ENCODE results near the gene PAX4.

The PAX4 gene

DNA sequence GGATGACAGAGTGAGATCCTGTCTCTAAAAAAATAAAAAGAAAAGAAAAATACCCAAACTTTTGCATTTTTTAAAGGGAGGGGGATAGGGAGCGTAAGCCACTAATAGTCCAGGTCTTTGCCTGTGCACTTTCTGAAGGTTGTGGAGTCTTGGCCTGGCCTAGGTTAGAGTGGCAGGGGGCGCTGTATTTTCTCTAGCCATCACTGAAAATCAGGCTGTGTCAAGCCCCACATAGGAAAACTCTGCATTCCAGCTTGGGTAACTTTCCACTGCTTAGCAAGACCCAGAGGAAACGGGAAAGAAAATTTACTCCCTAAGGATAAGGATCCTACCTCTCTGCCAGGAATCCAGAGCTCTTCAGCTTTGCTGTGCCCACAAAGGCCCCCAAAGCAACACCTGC, 10.5 kb upstream of the PAX4 start:
- DNase-seq: no peak

DNA sequence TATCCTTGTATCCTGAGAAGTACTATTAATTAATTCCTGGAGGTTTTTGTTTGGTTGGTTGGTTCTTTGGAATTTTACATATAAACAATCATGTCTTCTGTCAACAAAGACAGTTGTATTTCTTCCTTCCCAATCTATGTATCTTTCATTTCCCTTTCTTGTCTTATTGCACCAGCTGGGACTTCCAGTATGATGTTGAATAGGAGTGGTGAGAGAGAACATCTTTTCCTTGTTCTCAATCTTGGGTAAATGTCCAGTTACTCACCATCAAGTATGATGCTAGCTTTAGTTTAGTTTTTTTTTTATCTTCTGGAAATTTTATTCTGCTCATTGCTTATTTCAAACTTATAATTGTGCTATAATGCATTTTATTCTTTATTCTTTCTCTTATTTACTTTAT, 7.4 kb upstream of the PAX4 start:
- no peak for DNase-seq

DNA sequence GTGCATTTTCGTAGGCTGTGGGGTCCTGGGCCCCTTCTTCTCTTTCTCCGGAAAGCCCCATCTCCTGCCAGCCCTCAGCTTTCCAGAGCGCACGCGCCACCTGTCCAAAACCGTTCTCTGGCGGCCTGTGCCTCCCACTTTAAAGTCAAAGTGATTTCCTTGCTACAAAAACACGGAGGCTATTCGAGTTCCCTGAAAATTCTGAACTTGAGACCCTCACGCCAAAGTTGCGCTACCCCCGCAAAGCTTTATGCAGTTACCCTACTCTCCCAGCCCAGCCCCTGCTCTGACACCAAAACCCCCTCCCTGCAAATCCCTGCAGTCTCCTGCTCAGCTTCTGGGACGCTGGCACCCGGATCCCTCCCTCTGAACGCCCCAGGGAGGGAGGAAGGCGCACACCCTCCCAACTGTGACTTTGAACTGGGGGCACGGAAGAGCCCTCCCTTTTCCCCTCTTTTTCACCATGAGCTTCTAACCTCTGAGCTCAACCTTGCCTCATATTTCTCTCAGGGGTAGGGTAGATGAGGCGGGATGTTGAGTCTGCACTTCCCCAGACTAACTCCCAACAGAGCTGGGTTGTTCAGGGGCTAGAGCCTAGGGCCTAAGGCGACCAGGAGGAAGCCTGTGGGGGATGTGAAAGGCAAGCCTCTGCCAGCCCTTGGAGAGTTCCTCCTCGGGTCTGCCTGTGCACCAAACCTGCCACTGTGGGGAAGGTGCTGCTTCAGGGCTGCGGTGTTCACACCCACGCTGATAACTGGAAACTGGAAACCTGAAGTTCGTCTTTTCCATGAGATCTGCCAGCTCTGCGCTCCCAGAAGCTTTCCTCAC, 2.7 kb upstream of the PAX4 start:
- DNase-seq: no peak

DNA sequence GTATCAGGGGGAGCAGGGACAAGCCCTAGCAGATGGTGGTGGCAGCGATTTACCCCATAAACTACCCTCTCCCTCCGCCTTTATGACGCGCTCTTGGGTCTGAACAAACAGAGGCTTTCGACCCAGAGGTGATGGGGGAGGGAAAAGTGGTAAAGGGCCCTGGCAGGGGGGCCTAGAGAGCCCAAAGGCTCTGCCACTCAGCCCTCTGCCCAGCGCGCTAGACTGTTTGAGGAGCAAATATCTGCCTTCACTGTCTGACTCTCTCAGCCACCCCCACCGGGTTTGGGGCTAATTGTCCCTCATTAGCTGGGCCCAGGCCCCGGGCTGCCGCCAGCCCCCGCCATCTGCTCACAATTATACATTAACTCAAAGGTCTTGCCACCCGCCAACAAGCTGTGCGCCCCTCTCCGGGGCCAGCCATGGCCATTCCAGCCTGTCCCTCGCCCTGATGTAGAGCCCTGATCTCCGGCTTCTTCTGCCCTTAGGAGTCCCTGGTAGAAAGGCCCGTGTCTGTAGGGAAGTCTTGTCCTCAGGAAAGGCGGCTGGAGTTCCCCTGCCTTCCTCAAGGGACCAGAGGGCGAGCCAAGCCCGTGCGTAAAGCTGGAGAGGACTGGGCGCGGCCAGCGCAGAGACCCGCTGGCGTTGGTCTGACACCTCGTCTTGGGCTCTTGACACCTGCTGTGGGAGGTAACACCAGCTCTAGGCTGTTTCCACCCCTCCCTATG, 1.9 kb upstream of the PAX4 start:
- no peak for DNase-seq

GRCh38 chr7:127618775-127619174, 833 bp upstream of the PAX4 start:
- no peak for DNase-seq

DNA sequence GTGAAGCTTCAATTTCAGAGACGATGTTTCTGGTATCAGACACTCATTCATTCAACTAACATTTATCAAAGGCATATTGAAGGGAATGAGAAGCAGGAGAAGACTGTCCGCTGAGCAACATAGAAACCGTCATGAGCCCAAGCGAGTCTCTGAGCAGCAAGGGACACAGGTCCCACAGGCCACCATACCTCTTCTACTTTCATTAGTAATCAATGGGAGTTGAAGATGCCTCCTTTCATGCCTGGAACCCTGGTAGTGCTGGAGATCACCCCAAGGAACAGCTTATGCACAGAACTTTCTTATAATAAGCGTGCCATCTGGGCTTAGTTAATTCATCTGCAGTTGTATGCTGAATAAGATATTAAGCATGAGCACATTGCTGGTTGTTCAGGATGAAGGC, 1.2 kb downstream of the PAX4 start:
- DNase-seq: no peak

- no peak for DNase-seq
Measured at GRCh38 chr7:127612263-127612662, 5.7 kb downstream of the PAX4 start.

DNA sequence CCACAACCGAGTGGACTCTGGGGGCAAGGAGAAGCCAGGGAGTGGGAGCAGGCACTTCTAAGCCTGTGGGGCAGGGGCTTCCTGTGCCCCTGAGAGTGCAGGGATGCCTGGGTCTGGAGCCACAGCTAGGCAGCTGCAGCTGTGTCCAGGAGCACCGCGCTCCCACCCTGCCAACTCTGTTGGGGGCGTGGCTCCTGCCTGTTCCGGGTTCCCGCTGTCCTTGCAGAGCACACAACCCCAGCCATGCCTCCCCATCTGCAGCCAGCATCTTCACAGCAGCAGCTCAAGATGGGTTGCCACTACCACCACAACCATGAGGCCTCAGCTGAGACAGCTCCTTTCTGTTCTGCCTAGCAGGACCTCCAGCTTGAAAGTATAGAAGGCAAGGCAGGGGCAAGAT, 8.6 kb downstream of the PAX4 start:
- no peak for DNase-seq

DNA sequence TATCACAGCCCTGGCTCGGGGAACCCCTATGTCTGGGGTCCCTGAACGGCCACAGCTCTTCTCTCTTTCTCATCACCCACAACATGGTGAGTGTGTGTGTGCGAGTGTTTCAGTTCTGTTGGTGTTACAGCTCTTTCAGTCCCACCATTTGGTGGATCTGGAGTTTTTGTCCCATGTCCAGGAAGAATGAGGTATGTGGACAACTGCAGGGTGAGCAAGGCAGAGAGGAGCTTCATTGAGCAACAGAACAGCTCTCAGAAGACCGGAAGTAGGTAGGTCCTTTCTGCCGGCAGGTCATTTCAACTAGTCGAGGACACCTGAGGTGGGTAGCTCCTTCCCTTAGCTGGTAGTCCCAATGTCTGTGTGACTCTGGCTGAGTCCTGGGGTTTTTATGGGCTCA, 9.5 kb downstream of the PAX4 start:
- no peak for DNase-seq

- no peak for DNase-seq
Measured at GRCh38 chr7:127600885-127601284, 17.1 kb downstream of the PAX4 start.

GRCh38 chr7:127598318-127598717, 19.6 kb downstream of the PAX4 start:
- DNase-seq: no peak

DNA sequence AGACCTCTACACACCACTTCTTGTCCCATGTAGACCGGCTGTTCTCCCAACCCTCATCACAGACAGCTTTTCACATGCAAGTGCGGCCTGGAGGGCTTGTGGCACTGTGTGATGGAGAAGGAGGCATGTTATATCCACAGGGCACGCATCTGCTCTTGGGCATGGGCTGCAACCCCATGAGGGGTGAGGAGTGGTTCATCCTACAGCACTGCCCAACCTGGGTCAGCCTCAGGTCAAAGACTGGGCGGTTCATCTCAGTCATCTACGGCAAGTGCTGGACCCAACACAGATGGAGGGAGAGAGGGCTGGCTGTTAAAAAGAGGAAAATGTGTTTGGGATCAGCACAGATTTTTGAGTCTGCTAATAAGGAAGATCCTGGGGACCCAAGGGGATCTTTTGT, 22.2 kb downstream of the PAX4 start:
- no peak for DNase-seq

DNA sequence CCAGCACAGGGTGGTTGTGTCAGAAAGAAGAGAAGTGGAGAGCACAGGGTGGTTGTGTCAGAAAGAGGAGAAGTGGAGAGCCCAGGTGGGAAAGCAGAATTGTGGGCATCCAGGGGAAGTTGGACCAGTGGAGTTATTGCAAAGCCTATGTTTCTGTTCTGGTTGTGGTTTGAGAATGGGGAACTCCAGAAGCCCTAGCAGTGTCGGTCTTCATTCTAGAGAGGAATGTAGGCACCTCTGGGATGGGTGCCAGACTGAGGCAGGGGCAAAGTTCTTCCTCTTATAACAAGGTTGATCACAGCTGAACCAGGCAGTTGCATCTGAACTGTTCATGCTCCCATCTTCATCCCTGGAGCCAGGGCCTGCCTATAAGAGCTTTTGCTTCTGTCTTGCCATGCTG, 23.5 kb downstream of the PAX4 start:
- DNase-seq: no peak

DNA sequence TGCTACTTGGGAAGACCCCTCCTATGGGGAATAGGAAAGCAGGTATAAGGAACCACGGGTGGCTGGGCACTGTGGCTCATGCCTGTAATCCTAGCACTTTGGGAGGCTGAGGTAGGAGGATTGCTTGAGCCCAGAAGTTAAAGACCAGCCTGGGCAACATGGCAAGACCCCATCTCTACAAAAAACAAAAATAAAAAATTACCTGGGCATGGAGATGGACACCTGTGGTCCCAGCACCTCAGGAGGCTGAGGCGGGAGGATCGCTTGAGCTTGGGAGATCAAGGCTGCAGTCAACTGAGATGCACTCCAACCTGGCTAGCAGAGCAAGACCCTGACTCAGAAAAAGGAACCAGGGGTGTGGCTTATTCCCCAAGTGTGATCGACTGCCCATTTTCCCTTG, 25.4 kb downstream of the PAX4 start:
- DNase-seq: no peak

DNA sequence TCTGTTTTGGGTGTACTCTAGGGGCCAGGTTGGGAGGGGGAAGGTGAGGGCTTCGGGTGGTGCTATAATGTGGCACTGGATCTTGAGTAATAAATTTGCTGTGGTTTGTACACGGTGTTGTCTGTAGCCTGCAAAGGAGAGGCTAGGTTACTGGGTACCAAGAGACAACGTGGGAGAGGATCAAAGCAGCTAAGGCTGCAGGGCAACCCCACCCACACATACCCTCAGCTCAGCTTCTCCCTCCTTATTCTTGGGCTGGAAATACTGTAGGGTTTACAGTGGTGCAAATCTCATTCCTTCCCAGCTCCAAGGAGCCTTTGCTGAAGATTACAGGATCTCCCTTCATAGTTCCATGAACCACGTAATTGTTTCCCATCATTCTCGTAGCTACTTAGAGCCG, 26.4 kb downstream of the PAX4 start:
- DNase-seq: no peak

DNA sequence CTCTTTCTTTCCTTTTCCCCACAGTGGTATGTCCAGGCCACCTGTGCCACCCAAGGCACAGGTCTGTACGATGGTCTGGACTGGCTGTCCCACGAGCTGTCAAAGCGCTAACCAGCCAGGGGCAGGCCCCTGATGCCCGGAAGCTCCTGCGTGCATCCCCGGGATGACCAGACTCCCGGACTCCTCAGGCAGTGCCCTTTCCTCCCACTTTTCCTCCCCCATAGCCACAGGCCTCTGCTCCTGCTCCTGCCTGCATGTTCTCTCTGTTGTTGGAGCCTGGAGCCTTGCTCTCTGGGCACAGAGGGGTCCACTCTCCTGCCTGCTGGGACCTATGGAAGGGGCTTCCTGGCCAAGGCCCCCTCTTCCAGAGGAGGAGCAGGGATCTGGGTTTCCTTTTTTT, 26.8 kb downstream of the PAX4 start:
- no peak for DNase-seq

GRCh38 chr7:127589896-127590295, 28.0 kb downstream of the PAX4 start:
- no peak for DNase-seq

- peak in 3 of 5 experiments; percentile 11 to 43 (median 14) for DNase-seq
Measured at GRCh38 chr7:127588697-127589482, 29.1 kb downstream of the PAX4 start.

GRCh38 chr7:127588019-127588696, 29.8 kb downstream of the PAX4 start, which contains the start of gene ARF5:
TSS of gene ARF5 (plus strand) at chr7:127588411. CDS start at chr7:127588499, 88 bp downstream.
- DNase-seq: peak; percentile 71 to 88 (median 85)

GRCh38 chr7:127587663-127588018, 30.3 kb downstream of the PAX4 start:
- no peak for DNase-seq

DNA sequence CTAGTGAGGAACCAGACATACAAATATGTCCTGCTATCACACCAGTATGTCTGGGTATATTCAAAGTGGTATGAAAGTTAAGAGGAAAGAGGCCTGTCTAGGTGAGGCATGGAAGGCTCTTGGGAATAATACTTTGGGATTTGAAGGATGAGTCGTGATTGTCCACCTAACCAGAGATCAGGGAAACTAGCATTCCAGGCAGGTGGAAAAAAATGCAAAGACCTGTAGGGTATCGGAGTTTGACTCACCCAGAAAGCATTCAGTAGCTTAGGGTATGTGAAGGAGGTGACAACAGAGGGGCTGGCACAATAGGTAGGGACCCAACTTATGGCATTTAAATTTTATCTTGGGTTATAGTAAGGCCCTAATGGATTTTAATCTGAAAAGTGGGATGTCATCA, 31.6 kb downstream of the PAX4 start:
- no peak for DNase-seq

GRCh38 chr7:127585044-127585953, 32.6 kb downstream of the PAX4 start, which contains the start of gene GCC1:
TSS of gene GCC1 (minus strand) at chr7:127585596. CDS start at chr7:127585182, 414 bp downstream.
- DNase-seq: peak; percentile 87 to 91 (median 89)

All from T-helper 2 cell (primary cell).